KOPT-K1 (cell line): ENCODE results near the gene STK40.
A peak's percentile ranks its signal among the peaks of the same experiment; 100 is the strongest.

Experiments used
- H3K27ac ChIP-seq: fragments of 200-600 bp; sonication (generic); 2 replicates; pipeline ENCODE4 v1.5.1; 2016; ENCODE audit warnings: antibody characterized with exemption, mild to moderate bottlenecking, low read depth, low read length; ENCODE audit not compliant: poor library complexity, severe bottlenecking
- H3K36me3 ChIP-seq: fragments of 200-600 bp; sonication (generic); 2 replicates; pipeline ENCODE4 v1.5.1; 2017; ENCODE audit warnings: antibody characterized with exemption, mild to moderate bottlenecking, low read length, moderate library complexity; ENCODE audit not compliant: insufficient read depth
- H3K9me3 ChIP-seq: fragments of 200-600 bp; sonication (generic); 2 replicates; pipeline ENCODE4 v1.5.1; 2017; ENCODE audit warnings: antibody characterized with exemption, low read length, mild to moderate bottlenecking; ENCODE audit not compliant: insufficient read depth, poor library complexity, severe bottlenecking

The STK40 gene

DNA sequence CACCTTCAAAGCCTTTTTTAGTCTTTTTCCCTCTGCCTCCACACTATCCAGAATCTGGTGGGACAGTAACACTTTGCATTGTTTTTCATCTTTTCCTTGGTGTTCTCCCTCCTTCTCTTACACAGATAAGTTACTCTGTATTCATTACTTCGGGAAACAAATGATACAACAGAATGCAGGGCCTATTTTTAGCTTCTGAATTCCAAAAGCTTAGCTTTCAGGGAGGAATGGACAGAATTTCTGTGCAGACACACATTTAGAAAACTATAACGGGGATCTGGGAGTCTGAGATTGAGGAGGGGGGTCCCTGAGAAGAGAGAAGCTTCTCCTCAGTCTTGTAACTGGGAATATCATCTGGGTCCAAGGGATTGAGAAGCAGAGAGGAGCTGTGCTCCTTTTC, 3.5 kb upstream of the STK40 start:
- Histone ChIP-seq H3K9me3 (no peaks in the 10 kb centered on the region), H3K36me3 (peaks cover 36% of the 10 kb centered on the region), H3K27ac (no peak overlapping the region)

- peaks cover 17% of the 10 kb centered on the region for H3K36me3 ChIP-seq
- H3K27ac ChIP-seq, result peak overlapping the region; percentile 60
- no peaks in the 10 kb centered on the region for H3K9me3 ChIP-seq
Measured at GRCh38 chr1:36387141-36387949, 1.6 kb upstream of the STK40 start.

- Histone ChIP-seq H3K36me3 (peaks cover 10% of the 10 kb centered on the region; the same call in 1 of the 2 replicates), H3K27ac (peak overlapping the region; percentile 60), H3K9me3 (no peaks in the 10 kb centered on the region)
Measured at GRCh38 chr1:36386265-36387140, 779 bp upstream of the STK40 start.

- peak overlapping the region; percentile 65 for H3K27ac ChIP-seq
- H3K9me3 ChIP-seq, result no peaks in the 10 kb centered on the region
- H3K36me3 ChIP-seq, result no peaks in the 10 kb centered on the region
Measured at GRCh38 chr1:36384542-36385409, 948 bp downstream of the STK40 start.

DNA sequence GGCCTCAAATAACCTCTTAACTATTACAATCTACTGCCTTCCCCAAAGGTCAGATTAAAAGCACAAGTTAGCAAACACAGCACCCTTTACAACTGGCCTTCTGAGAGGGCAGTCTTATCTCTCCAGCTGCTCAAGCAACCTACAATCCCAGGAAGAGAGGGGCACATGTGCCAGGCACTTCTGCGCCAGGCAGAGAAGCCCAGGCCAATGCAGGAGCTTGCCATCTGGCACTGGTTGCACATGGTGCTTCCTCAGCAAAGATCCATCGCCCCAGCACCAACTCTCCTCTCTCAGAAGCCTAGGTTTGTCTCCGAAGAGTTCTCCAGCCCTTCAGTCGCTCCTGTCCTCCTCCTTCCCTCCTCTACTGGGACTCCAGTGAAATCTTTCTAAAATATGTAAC, 2.5 kb downstream of the STK40 start:
- Histone ChIP-seq H3K36me3 (peaks cover 6% of the 10 kb centered on the region; the same call in 1 of the 2 replicates), H3K27ac (no peak overlapping the region), H3K9me3 (no peaks in the 10 kb centered on the region)

DNA sequence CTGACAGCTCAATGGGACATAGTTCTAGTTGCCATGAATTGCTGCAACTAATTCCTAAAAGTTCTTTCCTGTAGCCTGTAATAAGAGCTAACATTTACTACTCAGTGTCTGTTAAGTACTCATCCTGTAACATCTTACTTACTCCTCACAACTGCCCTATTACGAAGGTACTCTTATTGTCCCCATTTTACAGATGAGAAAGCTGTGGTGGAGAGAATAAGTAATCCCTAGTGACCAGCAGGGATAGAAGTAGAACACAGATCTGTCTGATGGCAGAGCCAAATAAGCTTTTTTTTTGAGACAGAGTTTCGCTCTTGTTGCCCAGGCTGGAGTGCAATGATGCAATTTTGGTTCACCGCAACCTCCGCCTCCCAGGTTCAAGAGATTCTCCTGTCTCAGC, 3.1 kb downstream of the STK40 start:
- H3K9me3 ChIP-seq, result no peaks in the 10 kb centered on the region

DNA sequence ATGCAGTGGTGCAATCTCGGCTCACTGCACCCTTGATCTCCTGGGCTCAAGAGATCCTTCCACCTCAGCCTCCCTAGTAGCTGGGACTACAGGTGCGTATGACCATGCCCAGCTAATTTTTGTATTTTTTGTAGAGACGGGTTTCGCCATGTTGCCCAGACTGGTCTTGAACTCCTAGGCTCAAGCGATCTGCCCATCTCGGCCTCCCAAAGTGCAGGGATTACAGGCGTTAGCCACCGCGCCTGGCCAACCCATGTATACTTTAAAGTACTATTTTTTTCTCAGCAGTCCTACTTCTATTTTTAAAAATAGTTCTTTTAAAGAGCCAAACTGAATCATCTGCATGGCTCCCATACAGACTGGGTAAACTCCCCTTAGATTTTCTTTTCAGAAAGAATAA, 3.5 kb downstream of the STK40 start:
- Histone ChIP-seq H3K27ac (no peak overlapping the region), H3K36me3 (peaks cover 9% of the 10 kb centered on the region; the same call in 1 of the 2 replicates), H3K9me3 (no peaks in the 10 kb centered on the region)

More for the DNA sequence above, 3.1 kb downstream of the STK40 start:
- Histone ChIP-seq H3K36me3 (peaks cover 9% of the 10 kb centered on the region; the same call in 1 of the 2 replicates), H3K27ac (no peak overlapping the region)

GRCh38 chr1:36381405-36381804, 4.3 kb downstream of the STK40 start:
- peaks cover 9% of the 10 kb centered on the region; the same call in 1 of the 2 replicates for H3K36me3 ChIP-seq
- no peak overlapping the region for H3K27ac ChIP-seq
- H3K9me3 ChIP-seq, result no peaks in the 10 kb centered on the region

DNA sequence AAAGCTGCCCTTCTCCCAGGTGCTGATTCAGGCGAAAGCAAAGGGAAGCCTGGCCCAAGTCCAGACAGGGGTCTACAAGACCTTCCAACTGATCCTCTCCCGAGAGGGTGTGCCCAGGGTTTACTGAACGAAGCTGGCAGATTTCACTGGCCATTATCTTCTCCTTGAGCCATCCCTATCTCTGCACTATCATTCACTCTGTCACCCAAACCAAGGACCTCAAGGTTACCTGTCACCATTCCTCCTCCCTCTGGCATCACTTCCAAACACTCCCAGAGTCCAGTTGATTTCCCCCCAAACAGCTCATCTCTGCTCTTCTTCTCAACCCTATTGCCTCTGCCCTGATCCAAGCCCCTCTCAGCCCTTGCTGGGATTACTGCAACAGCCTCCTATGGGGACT, 4.9 kb downstream of the STK40 start:
- no peaks in the 10 kb centered on the region for H3K9me3 ChIP-seq
- H3K36me3 ChIP-seq, result peaks cover 9% of the 10 kb centered on the region; the same call in 1 of the 2 replicates
- H3K27ac ChIP-seq, result no peak overlapping the region

DNA sequence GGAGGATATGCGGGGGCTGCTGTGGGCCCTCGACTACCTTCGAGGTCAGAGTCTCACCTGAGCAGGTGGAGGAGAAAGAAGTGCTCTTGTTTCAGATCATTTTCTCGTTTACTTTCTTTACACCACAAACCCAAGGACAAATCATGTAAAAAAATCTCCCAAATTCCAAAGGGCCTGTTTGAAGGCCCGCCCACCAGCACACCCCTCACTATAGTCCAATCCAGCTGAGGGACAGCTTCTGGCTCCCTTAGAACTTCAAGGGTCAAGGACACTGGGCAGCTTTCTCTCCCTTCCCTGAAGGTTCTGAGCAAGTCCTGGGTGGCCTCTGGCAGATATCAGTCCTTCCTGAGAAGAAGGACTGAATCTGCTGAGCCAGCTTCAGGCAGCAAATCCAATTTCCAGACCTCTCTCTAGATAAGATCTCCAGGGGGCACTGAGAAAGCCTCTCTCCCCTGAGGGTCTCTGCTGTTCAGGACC, 5.5 kb downstream of the STK40 start:
- Histone ChIP-seq H3K36me3 (peaks cover 9% of the 10 kb centered on the region; the same call in 1 of the 2 replicates), H3K27ac (no peak overlapping the region), H3K9me3 (no peaks in the 10 kb centered on the region)

DNA sequence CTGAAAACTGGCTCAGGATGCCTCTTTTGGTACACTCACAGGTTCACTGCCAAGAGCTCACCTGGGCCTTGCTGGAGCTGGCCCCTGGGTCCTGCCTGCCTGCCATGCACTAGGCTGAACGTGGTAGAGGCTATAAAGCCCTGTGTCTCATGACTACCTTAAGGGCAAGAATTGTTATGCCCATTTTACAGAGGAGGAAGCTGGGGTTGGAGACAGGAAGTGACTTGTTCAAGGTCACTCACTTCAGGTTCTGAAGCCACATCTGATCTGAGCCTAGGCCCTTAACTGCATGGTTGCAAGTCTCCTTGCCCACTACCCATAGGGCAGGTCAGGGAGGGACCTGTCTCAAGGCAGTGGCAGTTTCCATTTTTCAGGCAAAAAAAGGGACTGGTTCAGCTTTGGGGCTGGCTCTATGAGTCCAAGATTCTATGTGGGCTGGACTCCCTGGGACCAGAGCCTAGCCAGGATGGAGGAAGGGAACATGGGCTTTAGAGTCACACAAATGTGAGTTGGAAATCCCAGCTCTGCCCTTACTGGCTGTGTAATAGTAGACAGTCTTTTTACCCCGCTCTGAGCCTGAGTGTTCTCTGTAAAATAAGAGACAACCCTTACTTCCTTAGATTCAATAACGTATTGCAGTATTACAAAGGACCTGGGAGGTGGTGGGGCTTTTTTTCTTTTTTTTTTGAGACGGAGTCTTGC, 7.8 kb downstream of the STK40 start:
- Histone ChIP-seq H3K36me3 (peaks cover 10% of the 10 kb centered on the region), H3K9me3 (no peaks in the 10 kb centered on the region), H3K27ac (peak overlapping the region; percentile 43)

DNA sequence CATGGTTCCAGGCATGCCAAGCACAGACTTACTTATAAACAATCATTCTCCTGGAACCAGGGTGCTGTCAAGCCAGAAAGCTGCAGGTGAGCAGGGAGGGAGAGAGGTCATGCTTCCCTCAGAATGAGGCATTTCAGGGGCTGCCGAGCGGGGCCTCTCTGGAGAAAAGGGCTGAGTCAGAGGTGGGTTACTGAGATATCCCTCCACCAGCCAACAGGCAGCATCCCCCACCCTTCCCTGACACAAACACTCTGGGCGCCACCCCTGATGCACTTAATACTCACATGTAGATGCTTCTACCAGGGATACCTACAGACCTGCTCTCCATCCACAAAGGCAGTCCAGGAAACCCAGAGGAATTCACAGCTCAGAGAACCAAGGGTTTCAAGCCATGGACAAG, 13.1 kb downstream of the STK40 start:
- Histone ChIP-seq H3K9me3 (no peaks in the 10 kb centered on the region), H3K27ac (no peak overlapping the region), H3K36me3 (peaks cover 4% of the 10 kb centered on the region; the same call in 1 of the 2 replicates)

GRCh38 chr1:36369061-36369861, 16.5 kb downstream of the STK40 start:
- peaks cover 4% of the 10 kb centered on the region; the same call in 1 of the 2 replicates for H3K36me3 ChIP-seq
- H3K27ac ChIP-seq, result peak overlapping the region; percentile 1
- no peaks in the 10 kb centered on the region for H3K9me3 ChIP-seq
